Mammary epithelial cell (primary cell): ENCODE results near the gene CWC27.

Experiments used
- CTCF ChIP-seq, 2 donors: IDR thresholded peaks in 1 of 2; conservative IDR thresholded peaks in 1 of 2; 2 replicates each; pipeline ENCODE4 v1.5.1; 2011 to 2012; ENCODE audit warnings: inconsistent platforms in 2 of 2, low read length in 2 of 2, mild to moderate bottlenecking in 2 of 2, control low read depth in 1 of 2, low read depth in 1 of 2; ENCODE audit not compliant: insufficient read depth in 1 of 2; ENCODE audit errors: extremely low read depth in 1 of 2
- EZH2 ChIP-seq: IDR thresholded peaks from 2 replicates; pipeline ENCODE4 v1.6.1; 2012; ENCODE audit warnings: low read length, inconsistent platforms, borderline replicate concordance

- TF ChIP-seq CTCF (conservative IDR thresholded peaks at IDR 0.05 in 1 of 2, IDR thresholded peaks at IDR 0.05 in 1 of 2; ENCODE audit: extremely low read depth in 1 of 2, insufficient read depth in 1 of 2, low read depth in 1 of 2, low read length in 2 of 2): no peak
- no peak for TF ChIP-seq EZH2
These were observed 100.7 kb downstream of the CWC27 start for GRCh38 chr5:64869419-64869818.
